ENCODE data around the gene DIPK1B.
"Not testable (repeated sequence)": the region's sequence is repeated elsewhere in the genome, so short reads cannot be mapped to it uniquely, and the experiment has no call there.

The DIPK1B gene

GRCh38 chr9:136763649-136764035, 51.3 kb downstream of the DIPK1B start:
- H3K4me1 ChIP-seq (ENCODE audit: insufficient read depth, low read length), result no peaks in the 10 kb centered on the region
- H3K27ac ChIP-seq (ENCODE audit: low read length), result no peak overlapping the region

GRCh38 chr9:136764301-136764891, 52.0 kb downstream of the DIPK1B start, which contains the start of gene LCN15:
TSS of gene LCN15 (minus strand) at chr9:136764518. CDS start at chr9:136764488, 30 bp downstream.
- Histone ChIP-seq H2AFZ (ENCODE audit: low read depth, low read length) (no peak within 1 kb of the TSS), H4K20me1 (ENCODE audit: insufficient read depth, low read length) (no peaks in the 10 kb centered on the region), H3K4me2 (ENCODE audit: insufficient read depth, low read length) (no peak within 1 kb of the TSS), H3K36me3 (ENCODE audit: insufficient read depth, low read length) (no peaks in the 10 kb centered on the region), H3K4me1 (ENCODE audit: insufficient read depth, low read length) (no peaks in the 10 kb centered on the region), H3K9ac (ENCODE audit: low read depth, low read length) (no peak within 1 kb of the TSS), H3K27me3 (ENCODE audit: insufficient read depth, low read length, poor library complexity) (no peaks in the 10 kb centered on the region), H3K79me2 (ENCODE audit: insufficient read depth, low read length) (no peaks in the 10 kb centered on the region), H3K4me3 (ENCODE audit: low read depth in 1 of 2, low read length in 2 of 2) (no peak within 1 kb of the TSS), H3K9me3 (ENCODE audit: insufficient read depth, low read length, severe bottlenecking) (no peaks in the 10 kb centered on the region), H3K27ac (ENCODE audit: low read length) (no peak within 1 kb of the TSS)
- TF ChIP-seq CTCF (IDR thresholded peaks at IDR 0.05; ENCODE audit: borderline replicate concordance, extremely low read depth, low read length, poor library complexity, severe bottlenecking) (no peak), EZH2 (IDR thresholded peaks at IDR 0.05; ENCODE audit: borderline replicate concordance, low read depth, low read length, severe bottlenecking) (no peak)
- no peak for DNase-seq
- ATAC-seq (ENCODE audit: insufficient read depth, low read depth), result no peak

More at GRCh38 chr9:136763649-136764035, 51.3 kb downstream of the DIPK1B start:
- Histone ChIP-seq H3K4me2 (ENCODE audit: insufficient read depth, low read length) (no peak overlapping the region), H3K9ac (ENCODE audit: low read depth, low read length) (no peak overlapping the region), H3K36me3 (ENCODE audit: insufficient read depth, low read length) (no peaks in the 10 kb centered on the region), H3K79me2 (ENCODE audit: insufficient read depth, low read length) (no peaks in the 10 kb centered on the region), H3K9me3 (ENCODE audit: insufficient read depth, low read length, severe bottlenecking) (no peaks in the 10 kb centered on the region), H3K4me3 (ENCODE audit: low read depth in 1 of 2, low read length in 2 of 2) (no peak overlapping the region), H4K20me1 (ENCODE audit: insufficient read depth, low read length) (no peaks in the 10 kb centered on the region), H2AFZ (ENCODE audit: low read depth, low read length) (no peak overlapping the region), H3K27me3 (ENCODE audit: insufficient read depth, low read length, poor library complexity) (no peaks in the 10 kb centered on the region)
- no peak for ATAC-seq (ENCODE audit: insufficient read depth, low read depth)
- no peak for TF ChIP-seq CTCF (IDR thresholded peaks at IDR 0.05; ENCODE audit: borderline replicate concordance, extremely low read depth, low read length, poor library complexity, severe bottlenecking)
- TF ChIP-seq EZH2 (IDR thresholded peaks at IDR 0.05; ENCODE audit: borderline replicate concordance, low read depth, low read length, severe bottlenecking), result no peak
- DNase-seq, result no peak

- H3K9me3 ChIP-seq (ENCODE audit: insufficient read depth, low read length, severe bottlenecking), result no peaks in the 10 kb centered on the region
- no peak overlapping the region for H3K9ac ChIP-seq (ENCODE audit: low read depth, low read length)
- H3K36me3 ChIP-seq (ENCODE audit: insufficient read depth, low read length), result no peaks in the 10 kb centered on the region
- H2AFZ ChIP-seq (ENCODE audit: low read depth, low read length), result no peak overlapping the region
- H4K20me1 ChIP-seq (ENCODE audit: insufficient read depth, low read length), result no peaks in the 10 kb centered on the region
- ATAC-seq (ENCODE audit: insufficient read depth, low read depth) (no peak), DNase-seq (no peak)
- H3K4me1 ChIP-seq (ENCODE audit: insufficient read depth, low read length), result no peaks in the 10 kb centered on the region
- H3K27me3 ChIP-seq (ENCODE audit: insufficient read depth, low read length, poor library complexity), result no peaks in the 10 kb centered on the region
- H3K27ac ChIP-seq (ENCODE audit: low read length), result no peak overlapping the region
- no peak overlapping the region for H3K4me3 ChIP-seq (ENCODE audit: low read depth in 1 of 2, low read length in 2 of 2)
- H3K79me2 ChIP-seq (ENCODE audit: insufficient read depth, low read length), result no peaks in the 10 kb centered on the region
- H3K4me2 ChIP-seq (ENCODE audit: insufficient read depth, low read length), result no peak overlapping the region
- no peak for TF ChIP-seq EZH2 (IDR thresholded peaks at IDR 0.05; ENCODE audit: borderline replicate concordance, low read depth, low read length, severe bottlenecking)
- TF ChIP-seq CTCF (IDR thresholded peaks at IDR 0.05; ENCODE audit: borderline replicate concordance, extremely low read depth, low read length, poor library complexity, severe bottlenecking), result no peak
Measured at GRCh38 chr9:136765041-136765440, 52.7 kb downstream of the DIPK1B start.

GRCh38 chr9:136765745-136766409, 53.5 kb downstream of the DIPK1B start:
- H3K9ac ChIP-seq (ENCODE audit: low read depth, low read length); H3K36me3 ChIP-seq (ENCODE audit: insufficient read depth, low read length); DNase-seq; H3K27ac ChIP-seq (ENCODE audit: low read length); H3K9me3 ChIP-seq (ENCODE audit: insufficient read depth, low read length, severe bottlenecking); H3K27me3 ChIP-seq (ENCODE audit: insufficient read depth, low read length, poor library complexity); H3K4me2 ChIP-seq (ENCODE audit: insufficient read depth, low read length); H2AFZ ChIP-seq (ENCODE audit: low read depth, low read length); H3K4me3 ChIP-seq (ENCODE audit: low read depth in 1 of 2, low read length in 2 of 2); H3K79me2 ChIP-seq (ENCODE audit: insufficient read depth, low read length); ATAC-seq (ENCODE audit: insufficient read depth, low read depth); H3K4me1 ChIP-seq (ENCODE audit: insufficient read depth, low read length); H4K20me1 ChIP-seq (ENCODE audit: insufficient read depth, low read length): not testable (repeated sequence)
